Adipose tissue (tissue), 3 donors: ENCODE data around the gene PIAS3. TPM values are rescaled to one million over a fixed set of nuclear protein-coding genes. Genes with fewer than 3 reads are reported as not detected.

Experiments used
- polyA plus RNA-seq, 3 donors: library from polyadenylated mRNA; stranded (reverse); fragments of 200-250 nt; gene quantifications; one replicate each; pipeline ENCODE4 v1.2.3, GENCODE V29; 2013
- donor health status: healthy with polysubstance abuse.
- donor health status: Bipolar disorder and iron deficiency.
- donor health status: healthy.

The PIAS3 gene
- polyA plus RNA-seq, 3 donors: 12.0 to 21.7 (median 17.4) TPM

Other genes starting within 250 kb of the PIAS3 start
- 1 to 10 TPM in 1 of 3 donors, under 1 TPM in 1, not detected in 1; 0.07 to 1.4 TPM for gene PDZK1, start 151.7 kb downstream of the PIAS3 start, polyA plus RNA-seq
- under 1 TPM; 0.05 to 0.34 (median 0.25) TPM for gene CD160, start 139.6 kb downstream of the PIAS3 start, polyA plus RNA-seq
- gene RNF115, start 35.0 kb downstream of the PIAS3 start, polyA plus RNA-seq: 1 to 10 TPM; 3.4 to 8.3 (median 4.9) TPM
- gene POLR3C, start 34.9 kb downstream of the PIAS3 start, polyA plus RNA-seq: 10 to 100 TPM; 14.9 to 17.8 (median 16.1) TPM
- gene NUDT17, start 13.5 kb downstream of the PIAS3 start, polyA plus RNA-seq: 1 to 10 TPM; 1.7 to 2.8 (median 1.7) TPM
- gene ANKRD35, start 26.8 kb upstream of the PIAS3 start, polyA plus RNA-seq: 1 to 10 TPM in 2 of 3 donors, under 1 TPM in 1; 0.58 to 8.0 (median 3.6) TPM
- gene ITGA10, start 51.0 kb upstream of the PIAS3 start, polyA plus RNA-seq: 1 to 10 TPM in 2 of 3 donors, under 1 TPM in 1; 0.64 to 1.8 (median 1.2) TPM
- gene PEX11B, start 59.6 kb upstream of the PIAS3 start, polyA plus RNA-seq: 10 to 100 TPM; 11.4 to 18.3 (median 15.1) TPM
- 100 to 1,000 TPM in 2 of 3 donors, 10 to 100 TPM in 1; 45.6 to 132 (median 102) TPM for gene RBM8A, start 68.4 kb upstream of the PIAS3 start, polyA plus RNA-seq
- gene LIX1L, start 98.9 kb upstream of the PIAS3 start, polyA plus RNA-seq: 10 to 100 TPM in 2 of 3 donors, 1 to 10 TPM in 1; 2.6 to 21.6 (median 12.3) TPM
- gene ANKRD34A, start 105.5 kb upstream of the PIAS3 start, polyA plus RNA-seq: under 1 TPM in 2 of 3 donors, not detected in 1; 0.21 to 0.51 TPM
- 10 to 100 TPM; 15.2 to 78.7 (median 46.4) TPM for gene POLR3GL, start 105.6 kb upstream of the PIAS3 start, polyA plus RNA-seq
- 1,000 to 10,000 TPM in 1 of 3 donors, 100 to 1,000 TPM in 2; 378 to 1,060 (median 834) TPM for gene TXNIP, start 137.5 kb upstream of the PIAS3 start, polyA plus RNA-seq
- not detected for gene HJV, start 162.7 kb upstream of the PIAS3 start, polyA plus RNA-seq